ENCODE results near the gene KLK12. TPM values are rescaled to one million over a fixed set of nuclear protein-coding genes. Genes with fewer than 3 reads are reported as not detected.

The KLK12 gene
- total RNA-seq, 1 donor from 2014 or later = not detected

DNA sequence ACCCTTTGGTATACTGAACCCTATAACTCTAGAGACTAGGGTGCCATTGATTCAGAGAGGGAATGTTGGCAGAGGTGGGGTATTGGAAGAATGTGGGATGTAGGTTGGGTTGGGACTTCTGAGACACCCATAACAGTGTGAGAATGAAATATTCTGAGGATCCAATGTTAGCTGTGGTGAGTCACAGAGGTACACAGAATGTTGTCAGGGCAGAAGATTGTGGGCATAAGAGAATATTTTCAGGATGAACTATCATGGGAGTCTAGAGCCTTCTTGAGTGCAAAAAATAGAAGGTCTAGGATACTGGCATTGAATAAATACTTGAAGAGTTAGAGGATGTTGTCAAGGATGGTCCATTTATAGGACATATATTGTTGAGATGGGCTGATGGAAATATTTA is 21.1 kb upstream of the KLK12 start:
- no peak for DNase-seq (ENCODE audit: low spot score)

DNA sequence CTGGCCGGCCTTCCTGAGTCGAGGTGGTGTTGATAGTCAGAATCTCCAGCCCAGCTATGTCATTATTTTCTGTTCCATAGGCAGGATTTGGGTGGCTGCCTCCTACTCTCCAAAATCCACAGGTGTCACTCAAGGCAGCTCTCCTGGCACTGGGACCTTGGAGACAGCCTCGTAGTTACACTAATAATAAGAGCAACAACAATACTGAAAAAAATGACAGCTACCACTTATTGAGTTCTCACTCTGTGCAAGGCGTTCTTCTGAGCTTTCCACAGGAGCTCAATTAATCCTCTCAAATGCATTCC is 12.2 kb upstream of the KLK12 start:
- no peak for DNase-seq (ENCODE audit: low spot score)

DNA sequence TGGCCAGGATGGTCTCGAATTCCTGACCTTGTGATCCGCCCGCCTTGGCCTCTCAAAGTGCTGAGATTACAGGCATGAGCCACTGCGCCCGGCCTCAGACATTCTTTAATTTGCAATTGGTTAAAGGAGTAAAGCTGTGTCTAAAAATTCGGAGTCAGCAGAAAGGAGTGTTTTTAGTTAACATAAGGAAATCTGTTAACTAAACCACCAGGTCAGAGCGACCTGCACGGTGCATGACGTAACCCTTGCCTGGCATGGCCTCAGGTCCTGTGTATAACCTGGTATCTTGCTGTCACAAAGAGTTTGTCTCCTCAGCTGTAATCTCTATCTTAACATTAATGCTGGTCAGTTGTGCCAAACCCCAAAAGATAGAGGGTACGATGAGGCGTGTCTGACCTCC is 9.5 kb upstream of the KLK12 start:
- no peak for DNase-seq (ENCODE audit: low spot score)

DNA sequence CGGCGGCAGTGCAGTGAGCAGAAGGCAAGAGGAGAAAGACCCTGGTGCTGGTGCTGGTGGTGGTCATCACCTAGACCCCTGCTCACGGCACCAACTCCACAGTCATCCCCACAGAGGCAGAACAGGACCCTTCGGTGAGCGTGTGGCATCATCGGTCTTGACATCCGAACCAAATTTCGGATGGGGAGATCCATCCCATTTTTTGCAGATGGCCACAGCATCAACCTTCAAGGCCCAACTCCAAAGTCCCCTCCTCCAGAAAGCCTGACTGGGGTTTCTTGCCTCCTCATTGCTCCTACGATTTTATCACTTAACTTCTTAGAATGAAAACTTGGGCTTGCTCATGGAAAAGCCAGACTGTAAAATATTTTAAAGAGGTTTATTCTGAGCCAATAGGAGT is 8.7 kb upstream of the KLK12 start:
- DNase-seq (ENCODE audit: low spot score) = no peak

DNA sequence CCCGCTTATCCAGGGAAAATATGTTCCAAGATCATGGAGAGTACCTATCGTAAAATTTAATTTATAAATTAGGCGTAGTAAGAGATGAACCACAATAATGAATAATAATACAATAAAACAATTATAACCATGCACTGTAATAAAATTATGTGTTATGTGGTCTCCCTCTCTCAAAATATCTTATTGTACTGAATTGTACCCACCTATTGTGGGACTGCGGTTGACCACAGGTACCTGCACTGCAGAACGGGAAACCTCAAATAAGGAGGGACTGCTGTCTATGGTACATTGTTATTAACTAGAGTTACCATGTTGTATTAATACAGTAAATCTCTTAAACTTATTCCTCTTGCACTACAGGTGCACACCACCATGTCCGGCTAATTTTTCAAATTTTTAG is 5.3 kb upstream of the KLK12 start:
- DNase-seq (ENCODE audit: low spot score) = no peak

DNA sequence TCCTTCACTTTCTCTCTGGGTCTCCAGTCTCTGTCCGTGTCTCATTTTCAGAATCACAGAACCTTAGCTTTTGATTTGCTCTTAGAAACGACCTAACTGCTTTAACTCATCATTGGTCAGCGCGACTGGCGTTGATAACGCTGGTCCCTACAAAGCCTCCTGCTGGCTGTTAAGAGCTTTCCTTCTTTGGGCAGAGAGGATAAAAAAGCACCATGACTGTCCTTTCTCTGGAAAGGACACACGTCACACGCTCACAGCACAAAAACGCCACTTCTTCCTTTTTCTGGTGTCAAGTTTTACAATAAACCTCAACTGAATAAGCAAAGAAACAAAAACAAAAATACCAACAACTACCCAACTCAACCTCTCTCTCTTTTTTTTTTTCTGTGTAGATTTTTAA is 1.7 kb upstream of the KLK12 start:
- DNase-seq (ENCODE audit: low spot score) = no peak

DNA sequence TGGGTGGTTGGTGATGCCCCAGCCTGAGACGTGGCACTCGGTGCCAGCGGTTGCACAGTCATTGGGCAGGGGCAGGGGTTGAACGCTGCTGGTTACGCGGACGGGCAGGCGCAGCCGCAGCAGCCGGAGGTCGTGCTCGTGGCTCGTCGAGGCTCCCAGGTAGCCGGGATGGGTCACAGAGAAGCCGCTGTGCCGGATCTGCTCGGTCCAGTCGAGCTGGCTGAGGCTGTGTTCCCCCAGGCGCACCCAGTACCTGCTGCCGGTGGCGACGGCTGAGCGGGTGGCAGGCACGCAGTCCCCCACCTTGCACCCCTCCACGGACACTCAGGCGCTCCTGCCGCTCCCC is 2.9 kb downstream of the KLK12 start:
- peak; percentile 85 for DNase-seq (ENCODE audit: low spot score)

DNA sequence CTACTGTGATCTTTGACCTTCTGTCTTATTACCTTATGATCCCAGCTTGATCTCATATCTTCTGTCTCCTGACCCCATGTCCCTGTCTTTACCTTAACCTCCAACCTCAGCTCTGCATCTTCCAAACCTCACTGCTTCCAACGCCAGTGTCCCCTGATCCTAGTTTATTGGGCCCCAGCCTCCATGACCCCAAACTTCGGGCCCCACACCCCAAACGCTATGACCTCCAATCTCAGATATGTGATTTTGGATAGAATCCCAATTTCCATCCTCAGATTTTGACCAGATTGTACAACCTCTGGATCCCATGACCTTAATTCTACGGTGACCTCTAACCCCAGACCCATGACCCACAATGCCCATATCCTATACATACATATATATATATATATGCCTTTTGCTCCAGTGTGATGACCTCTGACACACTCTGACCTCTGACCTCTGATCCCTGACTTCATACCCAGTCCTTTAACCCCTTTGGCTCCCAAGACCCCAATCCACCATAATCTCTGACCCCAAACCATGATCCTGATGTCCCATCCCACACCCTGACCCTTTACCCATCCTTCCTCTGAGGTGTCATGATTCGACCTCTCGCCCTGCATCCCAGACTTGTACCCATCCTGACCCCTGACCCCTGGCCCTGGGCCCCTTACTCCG is 3.5 kb downstream of the KLK12 start:
- DNase-seq (ENCODE audit: low spot score) = no peak

DNA sequence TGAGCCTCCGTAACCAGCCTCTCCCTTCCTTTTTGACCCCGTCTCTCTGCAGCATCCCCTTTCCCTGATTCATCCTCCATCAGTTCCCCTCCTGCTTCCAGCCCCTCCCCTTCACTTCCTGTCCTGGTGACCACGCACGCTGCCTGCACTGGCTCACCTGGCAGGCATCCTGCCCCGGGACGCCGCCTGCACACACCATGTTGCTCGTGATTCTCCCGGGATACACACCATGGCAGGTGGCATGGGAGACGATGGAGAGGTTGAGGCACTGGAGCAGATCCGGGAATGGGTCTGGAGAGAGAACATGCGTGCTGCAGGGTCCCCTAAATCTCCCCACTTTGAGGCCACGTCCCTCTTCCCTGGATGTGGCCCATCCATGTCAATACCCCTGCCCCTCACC is 4.2 kb downstream of the KLK12 start:
- peak; percentile 85 for DNase-seq (ENCODE audit: low spot score)

DNA sequence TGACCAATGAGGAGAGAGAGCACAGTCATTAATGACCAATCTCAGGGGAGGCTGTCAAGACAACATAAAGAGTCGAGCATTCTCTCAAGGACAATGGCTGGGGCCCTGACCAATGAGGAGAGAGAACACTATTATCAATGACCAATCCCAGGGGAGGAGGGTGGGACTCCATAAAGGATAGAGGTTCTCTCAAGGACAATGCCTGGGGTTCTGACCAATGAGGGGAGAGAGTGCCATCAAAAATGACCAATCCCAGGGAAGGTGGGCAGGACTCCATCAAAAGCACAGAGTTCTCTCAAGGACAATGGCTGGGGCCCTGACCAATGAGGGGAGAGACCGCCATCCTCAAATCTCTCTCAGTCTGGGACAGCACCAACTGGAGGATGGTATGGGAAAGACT is 5.1 kb downstream of the KLK12 start:
- DNase-seq (ENCODE audit: low spot score) = peak; percentile 68

DNA sequence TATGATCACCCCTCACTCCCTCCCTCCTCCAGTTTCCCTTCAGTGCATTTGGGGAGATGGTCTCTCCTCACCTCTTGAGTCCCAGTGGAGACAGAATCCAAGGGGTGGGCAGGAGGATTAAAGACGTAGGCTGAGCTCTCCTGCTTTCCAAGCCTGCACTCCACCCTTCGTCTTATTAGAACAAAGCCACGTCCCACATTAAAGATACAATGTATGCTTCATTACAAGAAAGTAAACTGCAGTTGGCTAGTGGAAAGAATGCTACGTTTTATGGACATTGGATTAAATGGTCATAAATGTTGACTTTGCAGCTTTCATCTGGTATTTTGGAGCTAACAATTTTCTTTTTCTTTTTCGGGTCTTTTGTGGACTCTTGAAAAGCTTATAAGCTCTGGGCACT is 6.9 kb downstream of the KLK12 start:
- DNase-seq (ENCODE audit: low spot score) = no peak

DNA sequence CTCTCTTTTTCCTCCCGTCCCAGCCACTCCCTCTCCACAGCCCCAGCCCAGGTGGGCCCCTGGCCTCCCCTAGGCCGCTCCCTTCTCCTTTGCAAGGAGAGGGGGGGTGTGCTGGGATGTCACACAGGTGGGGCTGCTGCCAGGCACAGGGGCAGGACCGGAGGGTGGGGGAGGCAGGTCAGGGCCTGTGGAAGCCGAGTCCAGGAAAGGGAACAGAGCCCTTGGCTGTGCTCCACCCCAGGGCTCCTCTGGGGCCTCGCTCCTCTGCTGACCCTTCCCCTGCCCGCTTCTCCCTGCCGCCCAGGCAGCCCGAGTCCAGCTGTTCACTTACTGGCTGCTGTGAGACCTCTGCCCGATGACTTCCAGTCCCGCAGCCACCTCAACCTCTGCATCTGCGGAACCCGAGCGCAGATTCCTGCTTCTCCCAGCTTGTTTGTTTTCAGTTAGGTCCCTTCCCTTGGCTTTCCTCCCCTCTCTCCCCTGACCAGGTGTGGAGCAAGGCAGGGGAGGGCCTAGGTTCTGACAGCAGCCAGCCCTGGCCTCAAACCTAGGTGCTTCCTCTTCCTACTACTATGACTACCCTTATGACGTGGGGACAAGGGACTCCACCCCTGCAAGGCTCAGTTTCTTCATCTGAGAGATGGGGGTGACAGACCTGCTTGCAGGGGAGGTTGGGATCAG is 7.5 kb downstream of the KLK12 start:
- DNase-seq (ENCODE audit: low spot score) = peak; percentile 60

DNA sequence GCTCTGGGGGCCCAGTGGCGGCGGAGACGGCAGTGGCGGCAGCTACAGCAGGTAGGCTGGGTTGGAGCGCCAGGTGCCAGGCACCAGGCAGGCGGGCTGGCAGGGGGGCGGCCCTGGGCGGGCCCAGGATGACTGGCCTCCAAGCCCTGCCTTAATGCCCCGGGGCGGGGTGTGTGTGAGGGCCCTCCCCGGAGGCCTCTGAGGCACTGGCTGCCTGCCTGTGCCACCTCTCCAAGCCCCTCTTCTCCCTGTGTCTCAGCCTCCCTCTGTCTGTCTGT is 8.3 kb downstream of the KLK12 start, which contains the start of gene KLK11:
Gene KLK11 (minus strand): TSS at position 63 of the 278 bp plus-strand sequence. CDS start 985 bp downstream, outside the sequence.
- no peak for DNase-seq (ENCODE audit: low spot score)

DNA sequence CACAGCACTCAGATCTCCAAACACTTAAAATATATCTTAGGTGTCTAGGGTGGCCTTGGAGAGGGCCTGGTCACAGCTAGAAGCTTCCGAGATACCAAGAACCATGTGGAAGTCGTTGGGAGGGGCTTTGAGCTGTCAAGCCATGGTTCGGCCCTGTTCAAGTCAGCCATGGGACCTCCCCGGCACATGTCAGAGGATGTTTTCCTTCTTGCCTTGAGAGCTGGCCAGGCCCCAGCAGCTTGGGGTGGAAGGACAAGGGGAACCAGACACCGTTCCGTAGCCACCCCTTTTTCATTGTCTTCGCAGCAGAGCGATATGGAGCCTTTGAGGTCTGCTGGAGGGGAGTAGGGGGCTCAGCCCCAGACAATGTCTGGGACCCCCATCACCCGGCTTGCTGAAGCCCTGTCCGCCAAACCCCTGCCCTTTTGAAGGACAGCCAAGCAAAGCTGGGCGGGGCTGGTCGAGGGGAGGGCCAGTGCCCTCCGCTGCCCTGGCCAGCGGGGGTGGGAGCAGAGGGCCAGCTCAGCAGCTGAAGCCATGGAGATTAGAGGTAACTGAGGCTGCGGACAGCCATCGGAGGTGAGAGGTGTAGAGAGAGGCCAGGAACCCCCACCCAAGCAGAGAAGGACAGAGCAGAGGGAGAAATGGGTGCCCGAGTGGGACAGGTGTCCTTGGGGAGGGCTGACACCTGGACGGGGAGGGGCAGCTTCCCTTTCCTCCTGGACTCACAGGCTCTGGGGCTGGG is 8.8 kb downstream of the KLK12 start:
- no peak for DNase-seq (ENCODE audit: low spot score)

DNA sequence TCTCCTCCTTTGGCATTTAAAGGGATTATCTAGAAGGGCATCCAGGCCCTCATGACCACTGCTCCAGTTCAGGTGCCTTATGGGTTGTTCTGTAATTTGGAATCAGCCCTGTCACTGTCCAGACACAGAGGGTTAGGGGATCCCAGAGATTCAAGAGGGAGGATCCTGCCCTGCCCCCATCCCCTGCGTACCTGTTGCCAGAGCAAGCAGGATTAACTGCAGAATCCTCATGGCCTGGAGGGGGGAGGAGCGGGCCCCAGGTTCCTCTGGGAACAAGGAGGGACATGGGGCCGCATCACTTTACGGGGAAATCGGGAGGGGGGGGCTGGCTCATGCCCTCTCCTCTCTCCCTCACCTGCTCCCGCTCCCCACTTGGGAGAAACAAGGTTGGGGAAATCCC is 9.4 kb downstream of the KLK12 start:
- DNase-seq (ENCODE audit: low spot score) = no peak

DNA sequence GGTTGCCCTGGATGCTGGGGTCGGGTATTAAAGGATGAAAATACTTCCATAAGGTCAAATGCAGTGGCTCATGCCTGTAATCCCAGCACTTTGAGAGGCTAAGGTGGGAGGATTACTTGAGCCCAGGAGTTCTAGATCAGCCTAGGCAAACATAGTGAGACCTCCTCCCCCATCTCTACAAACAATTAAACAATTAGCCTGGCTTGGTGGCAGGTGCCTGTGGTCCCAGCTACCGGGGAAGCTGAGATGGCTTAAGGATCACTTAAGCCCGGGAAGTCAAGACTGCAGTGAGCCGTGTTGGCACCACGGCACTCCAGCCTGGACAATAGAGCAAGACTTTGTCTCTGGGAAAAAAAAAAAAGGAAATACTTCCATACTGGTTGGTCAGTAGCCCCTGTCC is 9.9 kb downstream of the KLK12 start:
- DNase-seq (ENCODE audit: low spot score) = no peak

DNA sequence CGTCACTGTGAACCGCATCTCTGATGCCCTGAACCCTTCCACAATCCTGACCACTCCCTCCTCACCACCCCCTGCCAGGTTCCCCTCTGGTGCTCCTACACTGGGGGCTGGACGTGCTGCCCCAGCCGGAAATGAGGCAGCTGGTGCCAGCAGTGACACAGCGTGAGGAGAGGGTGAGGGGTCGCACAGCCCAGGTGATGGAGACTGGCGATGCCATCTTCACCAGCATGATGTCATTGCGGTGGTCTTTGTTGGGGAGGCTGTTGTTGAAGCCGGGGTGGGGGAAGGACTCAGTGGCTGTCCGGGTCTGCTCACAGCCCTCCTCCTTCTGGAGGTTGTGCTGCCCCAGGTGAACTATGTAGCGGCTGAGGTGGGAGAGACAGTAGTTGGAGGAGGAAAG is 10.9 kb downstream of the KLK12 start:
- no peak for DNase-seq (ENCODE audit: low spot score)

DNA sequence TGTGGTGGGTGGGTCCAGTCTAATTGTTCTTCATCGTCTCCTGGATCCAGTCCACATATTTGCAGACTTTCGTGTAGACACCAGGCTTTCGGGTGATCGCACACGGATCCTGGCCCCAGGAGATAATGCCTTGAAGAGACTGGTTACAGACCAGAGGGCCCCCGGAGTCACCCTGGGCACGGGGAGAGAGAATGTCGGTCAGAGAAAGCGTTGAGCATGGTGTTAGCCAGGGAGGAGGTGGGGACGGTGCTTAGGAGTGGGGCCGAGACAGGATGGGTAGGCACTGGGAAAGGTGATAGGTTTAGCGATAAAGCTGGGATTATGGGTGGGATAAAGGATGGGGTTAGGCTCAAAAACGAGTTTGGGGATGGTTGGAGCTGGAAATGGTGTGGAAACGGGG is 12.3 kb downstream of the KLK12 start:
- DNase-seq (ENCODE audit: low spot score) = no peak

DNA sequence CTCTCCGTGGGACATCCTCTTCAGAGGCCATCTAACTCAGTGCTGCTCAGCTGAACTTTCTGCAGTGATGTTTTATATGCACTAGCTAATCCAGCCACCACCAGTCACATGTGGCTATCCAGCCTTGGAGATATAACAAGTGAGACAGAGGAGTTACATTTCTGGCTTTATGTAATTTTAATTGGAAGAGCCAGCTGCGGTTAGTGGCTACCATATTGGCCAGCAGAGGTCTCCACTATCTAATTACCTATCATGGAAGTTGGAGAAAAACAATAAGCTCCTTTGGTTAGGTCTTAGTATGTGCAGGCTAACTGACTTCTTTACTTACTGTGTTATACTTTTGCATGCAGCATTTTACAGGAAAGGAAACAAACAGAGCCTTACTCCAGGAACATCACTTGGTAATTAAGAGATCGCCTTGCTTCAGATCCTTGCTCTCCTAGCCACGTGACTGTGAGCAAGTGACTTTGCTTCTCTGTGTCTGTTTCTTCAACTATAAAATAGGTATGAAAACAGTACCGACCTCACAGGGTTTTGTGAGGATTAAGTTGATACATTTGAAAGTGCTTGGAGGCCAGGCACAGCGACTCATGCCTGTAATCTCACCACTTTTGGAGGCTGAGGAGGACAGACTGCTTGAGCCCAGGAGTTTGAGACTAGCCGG is 13.7 kb downstream of the KLK12 start:
- no peak for DNase-seq (ENCODE audit: low spot score)

DNA sequence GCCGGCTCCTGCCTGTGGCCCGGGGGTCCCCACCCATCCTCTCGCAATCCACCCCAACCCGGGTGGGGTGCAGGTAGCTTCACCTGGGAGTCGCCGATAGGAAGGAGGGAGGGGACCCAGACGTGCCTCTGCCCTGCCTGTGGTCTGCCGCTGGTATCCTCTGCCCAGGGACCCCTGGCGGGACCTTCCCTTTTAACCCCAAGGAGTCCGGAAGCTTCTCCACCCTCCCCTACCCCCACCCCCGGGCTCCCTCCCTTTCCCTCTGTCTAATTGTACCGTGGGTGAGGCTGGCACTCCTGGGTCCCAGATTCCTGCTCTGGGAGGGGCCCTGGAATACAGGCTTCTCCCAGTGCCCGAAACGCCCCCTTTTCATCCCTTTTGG is 15.3 kb downstream of the KLK12 start, which contains the start of gene KLK10:
Gene KLK10 (minus strand): TSS at position 166 of the 382 bp plus-strand sequence. CDS start 579 bp downstream, outside the sequence.
- no peak for DNase-seq (ENCODE audit: low spot score)

DNA sequence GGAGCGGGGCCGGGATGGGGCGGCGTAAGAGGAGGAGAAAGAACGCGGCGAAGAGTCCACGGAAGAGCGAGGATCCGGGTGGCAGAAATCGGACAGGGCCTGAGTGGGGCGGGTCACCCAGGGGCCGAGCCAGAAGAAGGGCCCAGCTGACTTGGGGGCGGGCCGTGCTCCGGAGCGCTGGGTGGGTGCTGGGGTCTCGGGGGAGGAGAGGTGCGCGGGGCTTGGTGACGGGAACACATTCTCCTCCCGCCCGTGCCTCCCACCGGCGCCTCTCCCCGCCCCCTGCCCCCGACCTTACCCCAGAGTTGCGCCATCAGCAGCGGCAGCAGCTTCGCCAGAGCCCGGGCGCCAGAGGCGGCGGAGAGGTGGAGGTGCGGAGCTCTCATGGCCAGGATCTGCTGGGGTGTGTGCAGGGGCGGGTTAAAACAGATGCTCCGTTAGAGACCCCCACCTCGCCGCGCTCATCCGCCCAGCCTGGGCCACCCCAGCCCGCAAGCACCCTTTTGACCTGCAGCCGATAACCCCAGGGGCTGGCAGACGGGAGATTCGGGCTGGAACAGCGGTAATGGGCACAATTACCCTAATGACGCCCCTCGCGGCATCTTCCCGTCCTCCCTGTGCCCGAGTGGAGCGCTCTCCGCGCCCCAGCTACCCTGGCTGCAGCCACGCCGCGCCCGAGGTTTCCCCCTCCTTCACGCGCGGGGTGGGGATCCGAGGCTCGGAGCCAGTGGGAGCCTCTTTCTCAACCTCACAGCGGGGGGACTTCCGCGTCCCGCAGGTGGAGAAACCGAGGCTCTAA is 15.9 kb downstream of the KLK12 start:
- no peak for DNase-seq (ENCODE audit: low spot score)
